Measurements from ENCODE around the gene PLLP.
"Not testable (repeated sequence)": the region's sequence is repeated elsewhere in the genome, so short reads cannot be mapped to it uniquely, and the experiment has no call there.

The PLLP gene

GRCh38 chr16:57275946-57276345 lies 8.5 kb downstream of the PLLP start:
- in situ Hi-C loops (cut with MboI; ENCODE audit: low sequenced_read_pairs), result not testable (repeated sequence)

GRCh38 chr16:57273826-57274225 lies 10.6 kb downstream of the PLLP start:
- in situ Hi-C loops (cut with MboI; ENCODE audit: low sequenced_read_pairs), result no loop called here

- in situ Hi-C loops (cut with MboI; ENCODE audit: low sequenced_read_pairs), result no loop called here
Observed at GRCh38 chr16:57273359-57273758, 11.1 kb downstream of the PLLP start.

DNA sequence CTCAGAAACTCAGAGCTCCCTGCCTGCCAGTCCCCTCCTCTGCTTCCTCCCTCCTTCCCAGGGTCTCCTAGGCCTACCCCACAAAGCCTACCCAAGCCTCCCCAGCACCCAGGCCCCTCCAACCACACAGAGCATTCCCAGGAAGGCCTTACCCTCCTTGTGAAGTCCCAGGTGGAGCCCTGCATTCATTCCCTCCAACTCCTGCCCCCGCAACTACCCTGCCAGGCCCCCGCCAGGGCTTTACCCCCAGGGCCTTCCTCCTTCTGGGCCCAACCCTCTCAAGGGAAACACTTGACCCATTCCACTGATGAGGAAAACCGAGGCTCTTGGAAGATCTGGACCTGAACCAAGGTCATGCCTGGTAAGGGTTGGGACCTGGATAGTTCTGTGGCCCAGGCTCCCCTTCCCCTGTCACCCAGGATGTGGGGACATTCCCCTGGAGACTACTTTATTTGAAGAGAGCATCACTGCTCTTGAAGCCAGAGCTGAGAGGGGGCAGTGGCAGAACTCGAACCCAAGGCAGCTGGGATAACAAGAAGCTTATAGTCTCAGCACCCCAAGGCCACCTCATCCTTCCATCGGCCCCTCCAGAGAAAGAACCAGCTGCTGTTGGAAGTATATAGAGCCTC lies 12.5 kb downstream of the PLLP start:
- in situ Hi-C loops (cut with MboI; ENCODE audit: low sequenced_read_pairs), result no loop called here

GRCh38 chr16:57271063-57271345 lies 13.5 kb downstream of the PLLP start:
- in situ Hi-C loops (cut with MboI; ENCODE audit: low sequenced_read_pairs), result no loop called here

DNA sequence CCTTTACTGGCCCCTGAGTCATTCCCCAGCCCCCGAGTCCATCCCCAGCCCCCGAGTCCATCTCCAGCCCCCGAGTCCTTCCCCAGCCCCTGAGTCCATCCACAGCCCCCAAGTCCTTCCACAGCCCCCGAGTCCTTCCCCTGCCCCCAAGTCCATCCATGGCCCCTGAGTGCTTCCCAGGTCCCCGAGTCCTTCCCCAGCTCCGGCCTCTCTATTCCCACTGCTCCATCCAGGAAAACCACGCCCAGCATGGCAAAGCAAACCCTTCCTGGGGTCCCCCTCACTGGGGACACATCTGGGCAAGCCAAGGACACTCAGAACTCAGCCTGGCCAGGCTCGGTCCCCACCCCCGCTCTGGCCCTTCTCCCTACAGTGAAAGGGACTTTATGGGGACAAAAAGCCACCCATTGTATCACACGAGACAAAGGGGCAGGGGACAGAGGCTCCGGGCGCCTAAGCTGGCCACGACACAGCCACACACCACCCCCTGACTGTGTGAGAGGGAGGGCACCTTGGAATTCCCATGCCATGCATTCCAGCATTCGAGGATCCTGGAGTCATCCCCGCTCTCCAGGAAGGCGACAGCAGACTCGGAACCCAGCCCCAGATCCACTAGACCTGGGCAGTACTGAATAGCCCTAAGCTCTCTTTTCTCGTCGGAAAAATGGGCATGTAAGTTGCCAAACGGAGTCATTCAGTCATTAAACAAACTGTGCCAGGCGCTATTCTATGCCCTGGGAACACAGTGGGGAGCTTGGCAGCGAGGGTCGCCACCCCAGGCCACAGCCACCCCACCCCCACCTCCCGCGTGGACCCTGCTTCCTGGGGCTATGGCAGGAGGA lies 14.0 kb downstream of the PLLP start:
- in situ Hi-C loops (cut with MboI; ENCODE audit: low sequenced_read_pairs), result no loop called here

DNA sequence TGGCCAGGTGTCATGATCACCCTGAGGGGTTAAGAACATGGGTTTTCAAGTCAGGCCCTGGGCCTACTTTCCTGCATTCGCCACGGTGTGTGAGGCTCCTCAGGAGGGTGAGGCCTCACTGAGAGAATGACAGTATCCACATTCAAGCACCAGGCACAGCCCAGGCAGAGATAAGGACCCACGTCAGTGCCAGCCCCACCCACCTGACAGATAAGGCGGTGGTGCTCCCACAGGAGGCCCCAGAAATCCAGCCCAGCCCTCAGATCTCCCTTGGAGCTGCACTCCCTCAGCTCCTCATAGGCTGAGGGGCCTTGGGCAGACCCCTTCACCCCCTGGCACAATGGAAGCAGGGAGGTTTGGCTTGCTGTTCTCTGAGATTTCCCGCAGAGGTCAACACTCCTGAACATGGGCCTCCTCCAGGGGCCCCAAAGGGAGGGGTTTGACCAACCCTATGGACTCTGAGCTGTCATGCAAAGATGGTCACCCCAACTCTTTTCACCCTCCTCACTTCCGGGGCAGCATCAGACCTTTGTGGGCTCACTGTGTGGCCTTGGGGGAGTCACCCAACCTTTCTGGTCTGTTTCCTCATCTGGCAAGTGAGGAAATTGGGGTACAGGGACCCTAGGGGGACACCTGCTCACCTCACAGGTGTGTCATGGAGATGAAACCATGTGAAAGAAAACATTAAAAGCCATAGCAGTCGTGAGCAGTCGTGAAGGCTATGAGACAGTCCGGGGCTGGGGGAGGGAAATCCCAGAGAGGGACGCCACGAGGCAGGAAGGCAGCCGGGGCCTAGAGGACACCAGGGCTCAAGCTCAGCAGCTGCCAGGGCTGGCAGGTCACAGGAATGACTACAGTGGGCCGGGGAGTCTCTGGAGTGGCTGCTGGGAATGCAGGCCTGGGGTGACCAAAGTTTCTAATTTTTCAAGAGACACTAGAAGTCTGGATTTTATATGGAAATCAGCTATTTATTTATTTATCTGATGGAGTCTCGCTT lies 15.4 kb downstream of the PLLP start:
- in situ Hi-C loops (cut with MboI; ENCODE audit: low sequenced_read_pairs), result no loop called here

GRCh38 chr16:57267343-57267742 lies 17.1 kb downstream of the PLLP start:
- in situ Hi-C loops (cut with MboI; ENCODE audit: low sequenced_read_pairs), result not testable (repeated sequence)

DNA sequence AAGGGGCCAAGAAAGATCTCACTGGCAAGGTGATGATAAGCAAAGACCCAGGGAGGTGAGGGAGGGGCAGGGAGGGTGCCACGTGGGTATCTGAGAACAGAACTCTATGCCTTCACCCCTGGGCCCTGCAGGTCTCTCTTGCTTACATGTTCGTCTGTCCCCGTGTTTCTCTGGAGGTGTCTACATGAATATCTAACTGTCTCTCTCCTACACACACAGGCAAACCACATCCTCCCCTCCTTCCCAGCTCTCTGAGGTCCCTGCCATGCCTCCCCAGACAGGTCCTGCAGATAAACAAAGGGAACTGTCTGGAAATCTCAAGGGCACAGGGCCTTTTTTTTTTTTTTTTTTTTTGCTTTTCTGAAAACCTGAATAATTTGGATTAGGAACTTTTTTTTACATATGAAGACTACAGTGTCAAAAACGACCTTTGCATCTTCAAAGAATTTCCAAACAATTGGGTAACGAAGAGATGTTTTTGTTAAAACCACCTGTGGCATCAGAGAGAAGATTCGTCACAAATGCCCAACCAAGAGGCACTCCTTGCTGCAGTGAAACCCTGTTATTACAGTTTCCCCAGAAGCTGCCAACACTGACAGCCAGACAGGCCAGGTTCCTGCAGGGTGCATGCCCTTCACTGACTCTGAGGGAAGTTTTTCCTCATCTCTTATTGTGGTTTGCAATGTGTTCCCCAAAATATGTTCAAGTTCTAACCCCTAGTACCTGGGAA lies 17.8 kb downstream of the PLLP start:
- in situ Hi-C loops (cut with MboI; ENCODE audit: low sequenced_read_pairs), result no loop called here

GRCh38 chr16:57265850-57266530 lies 18.5 kb downstream of the PLLP start:
- in situ Hi-C loops (cut with MboI; ENCODE audit: low sequenced_read_pairs), result no loop called here

- in situ Hi-C loops (cut with MboI; ENCODE audit: low sequenced_read_pairs), result no loop called here
Observed at GRCh38 chr16:57264950-57265371, 19.5 kb downstream of the PLLP start.

GRCh38 chr16:57264381-57264780 lies 20.1 kb downstream of the PLLP start:
- in situ Hi-C loops (cut with MboI; ENCODE audit: low sequenced_read_pairs), result no loop called here

GRCh38 chr16:57263541-57264351 lies 20.7 kb downstream of the PLLP start:
- in situ Hi-C loops (cut with MboI; ENCODE audit: low sequenced_read_pairs), result no loop called here

- in situ Hi-C loops (cut with MboI; ENCODE audit: low sequenced_read_pairs), result no loop called here
Observed at GRCh38 chr16:57262841-57263540, 21.5 kb downstream of the PLLP start.

GRCh38 chr16:57261806-57262205 lies 22.7 kb downstream of the PLLP start:
- in situ Hi-C loops (cut with MboI; ENCODE audit: low sequenced_read_pairs), result no loop called here

DNA sequence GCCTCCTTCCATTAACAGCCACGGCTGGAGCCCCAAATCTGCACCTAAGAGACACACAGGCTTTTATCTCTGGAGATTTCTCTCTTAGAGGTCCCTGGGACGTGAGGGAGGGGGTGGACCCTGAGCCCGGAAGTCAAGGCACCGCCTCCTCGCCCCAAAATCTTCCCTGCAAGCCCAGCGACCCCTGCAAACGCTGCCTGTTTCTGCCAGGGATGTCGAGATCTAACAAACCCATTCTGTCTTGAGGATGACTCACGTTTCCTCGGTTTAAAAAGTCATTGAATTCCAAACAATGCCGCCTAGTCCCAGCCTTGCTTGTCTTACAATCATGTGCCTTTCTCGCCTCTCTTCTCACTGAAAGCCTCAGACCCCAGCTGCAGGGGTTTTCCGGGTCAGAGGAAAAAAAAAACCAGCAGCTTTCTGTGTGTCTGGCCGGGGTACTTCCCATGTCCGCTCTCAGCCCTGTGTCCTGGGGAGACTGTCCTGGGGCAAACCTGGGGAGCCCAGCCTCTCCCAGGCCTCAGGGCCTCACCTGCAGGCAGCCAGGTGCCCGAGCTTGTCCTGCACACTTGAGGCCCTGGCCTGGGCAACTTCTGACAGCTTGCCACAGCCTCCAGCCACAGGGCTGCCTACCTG lies 24.1 kb downstream of the PLLP start:
- in situ Hi-C loops (cut with MboI; ENCODE audit: low sequenced_read_pairs), result no loop called here

DNA sequence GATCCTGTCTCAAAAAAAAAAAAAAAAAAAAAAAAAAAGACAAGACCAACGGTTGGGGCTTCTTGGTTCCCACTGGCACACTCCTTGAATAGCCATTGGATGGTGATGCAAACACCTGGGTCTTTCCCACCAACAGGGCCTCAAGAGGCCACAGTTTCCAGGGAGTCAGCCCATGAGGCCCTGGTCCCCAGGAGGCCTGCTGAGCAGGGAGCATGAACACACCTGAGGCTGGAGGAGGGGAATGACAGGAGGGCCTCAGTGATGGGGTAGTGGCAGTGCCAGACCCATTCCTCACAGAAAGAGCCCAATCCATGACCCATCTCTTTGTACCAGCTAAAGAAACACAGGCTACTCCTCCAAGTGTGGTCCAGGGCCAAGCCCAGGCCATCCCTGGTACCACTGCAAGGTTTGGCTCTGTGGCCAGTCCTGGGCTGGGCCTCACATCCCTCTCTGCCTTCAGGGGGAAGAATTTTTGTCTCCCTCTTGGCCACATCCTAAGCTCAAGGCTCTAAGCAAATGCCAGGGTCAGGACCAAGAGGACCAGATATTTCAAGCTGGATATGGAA lies 25.5 kb downstream of the PLLP start:
- in situ Hi-C loops (cut with MboI; ENCODE audit: low sequenced_read_pairs), result no loop called here

Data from HL-60/S4 treated with retinoic acid at 250 ng/mL for 4 days and 3 days (cell line).